Measurements from ENCODE around the gene CD276. TPM values are rescaled to one million over a fixed set of nuclear protein-coding genes. Genes with fewer than 3 reads are reported as not detected.

CD276 gene
- total and polyA plus RNA-seq, 2 experiments from 2014 or later: 94.6 to 104 TPM

GRCh38 chr15:73709686-73710085 lies 25.5 kb downstream of the CD276 start:
- WGBS, 2 experiments (ENCODE audit: low coverage in 1 of 2, low lambda C conversion rate in 2 of 2, missing lambda C conversion rate in 2 of 2): 95 to 100% methylated on average over 4 of the region's 4 CpGs

GRCh38 chr15:73710321-73710720 lies 26.1 kb downstream of the CD276 start:
- DNase-seq: no peak
- H3K27ac ChIP-seq: no peak overlapping the region
- no peaks in the 10 kb centered on the region for H4K20me1 ChIP-seq (ENCODE audit: insufficient read depth)
- H3K36me3 ChIP-seq (ENCODE audit: low read depth): peaks cover 6% of the 10 kb centered on the region; the same call in 1 of the 2 replicates
- 0 out of 2 replicates have a peak, but pooled peaks cover 3% of the 10 kb centered on the region for H3F3A ChIP-seq (ENCODE audit: insufficient read depth)
- no peak overlapping the region for H2AFZ ChIP-seq
- in situ Hi-C loops (cut with MboI): no loop called here
- no peaks in the 10 kb centered on the region for H3K9me3 ChIP-seq (ENCODE audit: low read depth)
- H3K4me2 ChIP-seq (ENCODE audit: unreplicated experiment): no peak overlapping the region
- H3K4me1 ChIP-seq (ENCODE audit: insufficient read depth): no peaks in the 10 kb centered on the region
- H3K9me2 ChIP-seq (ENCODE audit: insufficient read depth): no peaks in the 10 kb centered on the region
- H3K9ac ChIP-seq: no peak overlapping the region
- H3K79me2 ChIP-seq (ENCODE audit: insufficient read depth): peaks cover 5% of the 10 kb centered on the region
- no peak for TF ChIP-seq EZH2 (IDR thresholded peaks at IDR 0.05; ENCODE audit: insufficient read depth, poor library complexity, severe bottlenecking)
- TF ChIP-seq EZH2phosphoT487 (IDR thresholded peaks at IDR 0.05; ENCODE audit: insufficient read depth, low read depth): no peak
- H3K27me3 ChIP-seq (replicated peaks; ENCODE audit: insufficient read depth): no peaks in the 10 kb centered on the region
- no peak overlapping the region for H3K4me3 ChIP-seq
- WGBS, 2 experiments (ENCODE audit: low coverage in 1 of 2, low lambda C conversion rate in 2 of 2, missing lambda C conversion rate in 2 of 2): 58 to 65% methylated on average over 5 of the region's 5 CpGs

More at GRCh38 chr15:73709686-73710085, 25.5 kb downstream of the CD276 start:
- no peak overlapping the region for H3K4me2 ChIP-seq (ENCODE audit: unreplicated experiment)
- 0 out of 2 replicates have a peak, but pooled peaks cover under 1% of the 10 kb centered on the region for H3F3A ChIP-seq (ENCODE audit: insufficient read depth)
- peaks cover 7% of the 10 kb centered on the region; the same call in 1 of the 2 replicates for H3K36me3 ChIP-seq (ENCODE audit: low read depth)
- no peaks in the 10 kb centered on the region for H3K27me3 ChIP-seq (replicated peaks; ENCODE audit: insufficient read depth)
- peaks cover 8% of the 10 kb centered on the region for H3K79me2 ChIP-seq (ENCODE audit: insufficient read depth)
- H4K20me1 ChIP-seq (ENCODE audit: insufficient read depth): no peaks in the 10 kb centered on the region
- H3K27ac ChIP-seq: no peak overlapping the region
- no peak overlapping the region for H2AFZ ChIP-seq
- H3K4me1 ChIP-seq (ENCODE audit: insufficient read depth): no peaks in the 10 kb centered on the region
- DNase-seq: no peak
- no peak overlapping the region for H3K9ac ChIP-seq
- no peaks in the 10 kb centered on the region for H3K9me2 ChIP-seq (ENCODE audit: insufficient read depth)
- in situ Hi-C loops (cut with MboI): no loop called here
- no peak overlapping the region for H3K4me3 ChIP-seq
- no peak for TF ChIP-seq EZH2phosphoT487 (IDR thresholded peaks at IDR 0.05; ENCODE audit: insufficient read depth, low read depth)
- no peak for TF ChIP-seq EZH2 (IDR thresholded peaks at IDR 0.05; ENCODE audit: insufficient read depth, poor library complexity, severe bottlenecking)
- H3K9me3 ChIP-seq (ENCODE audit: low read depth): no peaks in the 10 kb centered on the region

- Histone ChIP-seq H3K27me3 (replicated peaks; ENCODE audit: insufficient read depth) (no peaks in the 10 kb centered on the region), H3K4me3 (no peak overlapping the region), H3K36me3 (ENCODE audit: low read depth) (peaks cover 4% of the 10 kb centered on the region; the same call in 1 of the 2 replicates), H2AFZ (no peak overlapping the region), H3K9me3 (ENCODE audit: low read depth) (no peaks in the 10 kb centered on the region), H3K9ac (no peak overlapping the region), H3K4me1 (ENCODE audit: insufficient read depth) (no peaks in the 10 kb centered on the region), H3K9me2 (ENCODE audit: insufficient read depth) (no peaks in the 10 kb centered on the region), H3K27ac (no peak overlapping the region), H3K79me2 (ENCODE audit: insufficient read depth) (no peaks in the 10 kb centered on the region), H4K20me1 (ENCODE audit: insufficient read depth) (no peaks in the 10 kb centered on the region), H3F3A (ENCODE audit: insufficient read depth) (peaks cover 7% of the 10 kb centered on the region; the same call in 1 of the 2 replicates), H3K4me2 (ENCODE audit: unreplicated experiment) (no peak overlapping the region)
- 93 to 100% methylated on average over 4 of the region's 4 CpGs for WGBS, 2 experiments (ENCODE audit: low coverage in 1 of 2, low lambda C conversion rate in 2 of 2, missing lambda C conversion rate in 2 of 2)
- DNase-seq: no peak
- in situ Hi-C loops (cut with MboI): no loop called here
- TF ChIP-seq EZH2 (IDR thresholded peaks at IDR 0.05; ENCODE audit: insufficient read depth, poor library complexity, severe bottlenecking) (no peak), EZH2phosphoT487 (IDR thresholded peaks at IDR 0.05; ENCODE audit: insufficient read depth, low read depth) (no peak)
Measured at GRCh38 chr15:73711526-73711925, 27.3 kb downstream of the CD276 start.

- Histone ChIP-seq H3K4me3 (no peak overlapping the region), H3K27ac (no peak overlapping the region), H3K79me2 (ENCODE audit: insufficient read depth) (no peaks in the 10 kb centered on the region), H3K4me2 (ENCODE audit: unreplicated experiment) (no peak overlapping the region), H3K4me1 (ENCODE audit: insufficient read depth) (no peaks in the 10 kb centered on the region), H3K27me3 (replicated peaks; ENCODE audit: insufficient read depth) (no peaks in the 10 kb centered on the region), H4K20me1 (ENCODE audit: insufficient read depth) (no peaks in the 10 kb centered on the region), H3K36me3 (ENCODE audit: low read depth) (peaks cover 4% of the 10 kb centered on the region; the same call in 1 of the 2 replicates), H3K9ac (no peak overlapping the region), H3K9me3 (ENCODE audit: low read depth) (no peaks in the 10 kb centered on the region), H3F3A (ENCODE audit: insufficient read depth) (peaks cover 11% of the 10 kb centered on the region; the same call in 1 of the 2 replicates), H3K9me2 (ENCODE audit: insufficient read depth) (no peaks in the 10 kb centered on the region), H2AFZ (no peak overlapping the region)
- no peak for DNase-seq
- TF ChIP-seq EZH2 (IDR thresholded peaks at IDR 0.05; ENCODE audit: insufficient read depth, poor library complexity, severe bottlenecking): no peak
- no peak for TF ChIP-seq EZH2phosphoT487 (IDR thresholded peaks at IDR 0.05; ENCODE audit: insufficient read depth, low read depth)
- in situ Hi-C loops (cut with MboI): no loop called here
Measured at GRCh38 chr15:73712107-73712506, 27.9 kb downstream of the CD276 start.
